BE2C (cell line): ENCODE data around the gene PIK3AP1.

ENCODE experiments used
- DNase-seq: peaks from one replicate; pipeline ENCODE4 v3.0.0-alpha.2; 2020
- H3K27me3 ChIP-seq: fragments of 250-450 bp; sonication (Bioruptor Pico); 2 replicates; pipeline ENCODE4 v1.5.1; 2020; ENCODE audit warnings: mild to moderate bottlenecking
- H3K36me3 ChIP-seq: fragments of 250-450 bp; sonication (Bioruptor Pico); 2 replicates; pipeline ENCODE4 v1.5.1; 2020; ENCODE audit warnings: mild to moderate bottlenecking
- H3K4me1 ChIP-seq: fragments of 250-450 bp; sonication (Bioruptor Pico); 2 replicates; pipeline ENCODE4 v1.5.1; 2020
- H3K4me3 ChIP-seq: 2 replicates; pipeline ENCODE4 v1.5.1; 2011; ENCODE audit warnings: low read depth, low read length
- H3K9me3 ChIP-seq: fragments of 250-450 bp; sonication (Bioruptor Pico); 2 replicates; pipeline ENCODE4 v1.5.1; 2020
- TF ChIP-seq, protein P1 (sequence below): IDR thresholded peaks from 2 replicates; pipeline ENCODE4 v1.5.1; 2012; ENCODE audit warnings: mild to moderate bottlenecking, low read depth, low read length

The PIK3AP1 gene

DNA sequence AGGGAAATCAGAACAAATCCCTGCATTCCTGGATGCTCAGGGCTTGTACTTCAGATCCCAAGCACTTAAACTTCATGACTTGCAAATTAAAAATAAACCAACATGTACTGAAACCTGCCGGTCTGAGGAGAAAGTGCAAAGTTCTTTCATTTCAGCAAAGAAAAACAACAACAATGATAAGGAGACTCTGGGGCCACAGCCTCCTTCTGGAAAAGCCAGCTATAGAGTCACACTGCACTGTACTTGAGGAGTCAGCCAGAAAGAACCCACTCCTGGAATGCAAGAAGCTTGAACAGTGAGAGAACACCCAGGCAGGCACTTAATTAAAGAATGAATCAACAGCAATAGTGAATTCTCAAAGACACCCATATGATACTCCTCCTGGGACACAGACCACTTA, 83.8 kb downstream of the PIK3AP1 start:
- H3K27me3 ChIP-seq: no peaks in the 10 kb centered on the region
- no peak for DNase-seq
- H3K4me1 ChIP-seq: no peaks in the 10 kb centered on the region
- H3K4me3 ChIP-seq: no peak overlapping the region
- no peaks in the 10 kb centered on the region for H3K9me3 ChIP-seq
- TF ChIP-seq, protein P1, sequence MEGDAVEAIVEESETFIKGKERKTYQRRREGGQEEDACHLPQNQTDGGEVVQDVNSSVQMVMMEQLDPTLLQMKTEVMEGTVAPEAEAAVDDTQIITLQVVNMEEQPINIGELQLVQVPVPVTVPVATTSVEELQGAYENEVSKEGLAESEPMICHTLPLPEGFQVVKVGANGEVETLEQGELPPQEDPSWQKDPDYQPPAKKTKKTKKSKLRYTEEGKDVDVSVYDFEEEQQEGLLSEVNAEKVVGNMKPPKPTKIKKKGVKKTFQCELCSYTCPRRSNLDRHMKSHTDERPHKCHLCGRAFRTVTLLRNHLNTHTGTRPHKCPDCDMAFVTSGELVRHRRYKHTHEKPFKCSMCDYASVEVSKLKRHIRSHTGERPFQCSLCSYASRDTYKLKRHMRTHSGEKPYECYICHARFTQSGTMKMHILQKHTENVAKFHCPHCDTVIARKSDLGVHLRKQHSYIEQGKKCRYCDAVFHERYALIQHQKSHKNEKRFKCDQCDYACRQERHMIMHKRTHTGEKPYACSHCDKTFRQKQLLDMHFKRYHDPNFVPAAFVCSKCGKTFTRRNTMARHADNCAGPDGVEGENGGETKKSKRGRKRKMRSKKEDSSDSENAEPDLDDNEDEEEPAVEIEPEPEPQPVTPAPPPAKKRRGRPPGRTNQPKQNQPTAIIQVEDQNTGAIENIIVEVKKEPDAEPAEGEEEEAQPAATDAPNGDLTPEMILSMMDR: no peak
- no peaks in the 10 kb centered on the region for H3K36me3 ChIP-seq

DNA sequence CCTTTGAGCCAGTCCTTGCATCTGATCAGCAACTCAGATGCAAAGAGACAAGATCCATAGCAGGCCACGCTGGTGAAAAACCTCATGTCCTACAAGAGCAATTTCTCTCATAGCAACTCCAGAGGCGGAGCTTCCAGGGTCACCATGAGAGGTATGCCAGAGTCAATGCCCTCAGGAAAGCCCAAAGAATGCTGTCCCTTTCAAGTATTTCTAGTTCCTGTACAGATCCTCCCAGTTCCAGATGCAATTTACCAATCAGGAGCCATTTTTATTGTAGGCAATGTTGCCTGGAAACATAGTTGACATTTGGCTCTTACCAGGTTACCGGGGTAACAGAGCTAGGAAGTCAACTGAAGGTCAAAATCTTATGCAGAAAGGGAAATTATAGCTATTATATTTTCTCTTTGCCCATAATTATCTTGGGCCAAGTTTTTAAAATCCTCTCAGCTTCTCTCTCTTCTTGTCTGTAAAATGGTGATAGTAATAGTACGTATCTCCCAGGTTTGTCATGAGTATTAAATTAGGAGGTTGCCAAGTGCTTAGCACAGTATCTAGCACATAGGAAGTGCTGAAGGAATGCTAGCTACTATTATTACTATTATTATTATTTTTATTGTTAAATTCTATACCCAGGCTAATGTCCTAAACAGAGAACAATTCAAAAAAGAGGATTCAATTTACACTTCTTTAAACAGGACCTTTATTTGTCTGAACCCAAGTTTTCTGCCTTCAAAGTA, 87.2 kb downstream of the PIK3AP1 start:
- no peak for DNase-seq

DNA sequence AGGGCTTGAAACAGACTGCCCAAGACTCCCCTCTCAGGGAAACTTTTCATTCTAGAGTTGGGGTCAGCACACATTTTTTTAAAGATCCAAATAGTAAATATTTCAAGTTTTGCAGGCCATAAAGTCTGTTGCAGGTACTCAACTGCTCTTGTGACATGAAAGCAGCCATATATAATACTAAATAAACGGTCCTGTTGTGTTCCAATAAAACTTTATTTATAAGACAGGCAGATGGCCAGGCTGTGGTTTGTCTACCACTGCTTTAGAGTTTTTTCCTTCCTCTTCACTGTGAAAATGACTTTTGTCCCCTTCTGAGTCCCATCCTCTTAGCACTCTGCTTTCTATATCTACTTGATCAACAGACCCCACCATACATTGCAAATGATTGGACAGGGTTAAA, 93.0 kb downstream of the PIK3AP1 start:
- Histone ChIP-seq H3K9me3 (no peaks in the 10 kb centered on the region), H3K4me3 (no peak overlapping the region), H3K4me1 (no peaks in the 10 kb centered on the region), H3K36me3 (no peaks in the 10 kb centered on the region), H3K27me3 (no peaks in the 10 kb centered on the region)
- no peak for DNase-seq
- TF ChIP-seq, protein P1: no peak

More for the DNA sequence above, 87.2 kb downstream of the PIK3AP1 start:
- TF ChIP-seq, protein P1: no peak
- Histone ChIP-seq H3K36me3 (no peaks in the 10 kb centered on the region), H3K9me3 (no peaks in the 10 kb centered on the region), H3K27me3 (no peaks in the 10 kb centered on the region), H3K4me1 (no peaks in the 10 kb centered on the region), H3K4me3 (no peak overlapping the region)

DNA sequence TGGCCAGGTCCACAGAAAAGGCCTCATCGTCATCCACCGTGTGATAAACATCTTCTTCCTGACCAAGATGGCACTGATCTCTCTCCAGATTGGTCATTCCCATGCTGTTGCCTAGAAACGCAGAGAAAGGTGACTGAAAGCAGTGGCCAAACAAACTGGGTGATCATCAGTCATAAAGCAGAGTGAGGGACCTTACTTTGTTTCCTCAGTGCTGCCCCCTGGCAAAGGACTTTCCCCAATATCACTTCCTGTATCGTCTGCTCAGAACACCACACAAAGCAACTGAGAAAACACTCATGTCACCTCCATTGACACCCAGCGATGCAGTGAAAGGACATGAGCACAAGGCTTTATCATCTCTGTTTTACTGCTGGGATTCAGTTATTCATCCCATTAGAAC, 93.5 kb downstream of the PIK3AP1 start:
- TF ChIP-seq, protein P1: peak; percentile 32
- Histone ChIP-seq H3K36me3 (no peaks in the 10 kb centered on the region), H3K4me1 (no peaks in the 10 kb centered on the region), H3K27me3 (no peaks in the 10 kb centered on the region), H3K4me3 (no peak overlapping the region), H3K9me3 (no peaks in the 10 kb centered on the region)
- DNase-seq: no peak

DNA sequence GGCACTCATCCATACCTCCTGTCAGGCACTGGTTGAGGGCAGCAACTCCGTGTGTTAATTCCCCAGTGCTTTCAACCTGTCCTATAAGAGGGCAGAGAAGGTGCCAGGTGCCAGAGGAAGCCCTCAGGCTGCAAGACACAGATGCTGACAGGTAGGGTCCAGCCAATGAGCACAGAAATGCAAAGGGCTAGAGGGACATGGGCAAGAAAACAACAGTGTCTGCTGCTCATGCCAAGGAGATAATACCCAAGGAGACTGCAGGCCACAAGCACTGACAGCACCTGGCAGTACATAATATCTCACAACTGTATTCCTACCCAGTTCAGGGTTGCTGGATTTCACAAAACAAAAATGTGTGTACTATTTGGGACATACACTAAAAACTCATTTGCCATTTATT, 95.1 kb downstream of the PIK3AP1 start:
- no peaks in the 10 kb centered on the region for H3K27me3 ChIP-seq
- H3K9me3 ChIP-seq: no peaks in the 10 kb centered on the region
- TF ChIP-seq, protein P1: no peak
- H3K4me3 ChIP-seq: no peak overlapping the region
- DNase-seq: no peak
- H3K36me3 ChIP-seq: no peaks in the 10 kb centered on the region
- H3K4me1 ChIP-seq: no peaks in the 10 kb centered on the region

DNA sequence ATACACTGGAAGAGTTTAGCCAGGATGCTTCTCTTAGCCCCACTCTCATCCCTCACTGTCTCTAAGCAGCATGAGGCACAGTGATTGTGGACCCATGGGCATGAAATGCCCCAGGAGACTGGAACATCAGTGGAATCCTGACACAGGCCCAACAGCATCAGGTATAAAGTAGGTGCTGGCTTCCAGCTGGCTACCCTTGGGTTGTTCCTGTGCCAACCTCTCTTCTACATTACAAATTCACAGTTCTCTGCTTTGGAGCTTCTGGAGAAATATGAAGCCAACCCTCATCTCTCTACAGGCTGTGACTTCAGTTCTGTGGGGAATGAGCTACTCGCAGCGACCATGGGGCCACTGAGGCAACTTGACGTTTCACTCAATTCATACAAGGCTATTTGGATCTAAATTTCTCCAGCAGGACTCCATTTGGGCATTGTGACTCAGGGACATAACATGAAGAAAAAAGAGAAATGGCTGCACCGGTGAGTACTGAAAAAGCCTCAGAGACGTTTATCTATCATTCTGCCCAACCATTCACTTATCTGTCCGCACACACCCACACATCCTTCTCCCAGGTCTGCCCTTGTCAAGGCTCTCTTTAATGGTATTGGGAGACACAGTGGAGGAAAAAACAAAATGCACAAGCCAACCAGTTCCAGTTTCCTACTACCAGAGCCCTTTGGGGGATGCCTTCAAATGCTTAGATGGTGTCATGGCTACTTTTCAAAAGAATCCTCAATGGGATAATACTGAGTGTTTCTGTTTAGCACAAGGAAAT, 98.1 kb downstream of the PIK3AP1 start:
- TF ChIP-seq, protein P1: no peak
- DNase-seq: no peak
- Histone ChIP-seq H3K4me3 (no peak overlapping the region), H3K4me1 (no peaks in the 10 kb centered on the region), H3K9me3 (no peaks in the 10 kb centered on the region), H3K36me3 (no peaks in the 10 kb centered on the region), H3K27me3 (no peaks in the 10 kb centered on the region)
